HUES6 (cell line): ENCODE results near the gene SMARCA2.

Experiments used
- H3K27ac ChIP-seq: 2 replicates; pipeline ENCODE4 v1.7.0; 2013; ENCODE audit warnings: low read depth, mild to moderate bottlenecking, low read length, inconsistent platforms
- H3K27me3 ChIP-seq: 2 replicates; pipeline ENCODE4 v1.6.1; 2013; ENCODE audit warnings: low read length; ENCODE audit not compliant: control insufficient read depth, insufficient read depth
- H3K36me3 ChIP-seq: 2 replicates; pipeline ENCODE4 v1.6.1; 2013; ENCODE audit warnings: low read length; ENCODE audit not compliant: control insufficient read depth, insufficient read depth
- H3K4me1 ChIP-seq: 2 replicates; pipeline ENCODE4 v1.6.1; 2013; ENCODE audit warnings: low read length; ENCODE audit not compliant: control insufficient read depth, insufficient read depth
- H3K4me3 ChIP-seq: 2 replicates; pipeline ENCODE4 v1.5.1; 2013; ENCODE audit warnings: low read depth, low read length
- H3K9ac ChIP-seq: one replicate; pipeline ENCODE4 v1.6.1; 2013; ENCODE audit warnings: mild to moderate bottlenecking, low read length
- H3K9me3 ChIP-seq: 2 replicates; pipeline ENCODE4 v1.6.1; 2013; ENCODE audit warnings: low read depth, low read length; ENCODE audit not compliant: control insufficient read depth, insufficient read depth

SMARCA2 gene

GRCh38 chr9:2043243-2043642 lies 28.1 kb downstream of the SMARCA2 start:
- Histone ChIP-seq H3K9me3 (no peaks in the 10 kb centered on the region), H3K27ac (no peak overlapping the region), H3K4me1 (peaks cover 11% of the 10 kb centered on the region), H3K36me3 (peaks cover 6% of the 10 kb centered on the region), H3K4me3 (no peak overlapping the region), H3K27me3 (peaks cover 25% of the 10 kb centered on the region), H3K9ac (no peak overlapping the region)

DNA sequence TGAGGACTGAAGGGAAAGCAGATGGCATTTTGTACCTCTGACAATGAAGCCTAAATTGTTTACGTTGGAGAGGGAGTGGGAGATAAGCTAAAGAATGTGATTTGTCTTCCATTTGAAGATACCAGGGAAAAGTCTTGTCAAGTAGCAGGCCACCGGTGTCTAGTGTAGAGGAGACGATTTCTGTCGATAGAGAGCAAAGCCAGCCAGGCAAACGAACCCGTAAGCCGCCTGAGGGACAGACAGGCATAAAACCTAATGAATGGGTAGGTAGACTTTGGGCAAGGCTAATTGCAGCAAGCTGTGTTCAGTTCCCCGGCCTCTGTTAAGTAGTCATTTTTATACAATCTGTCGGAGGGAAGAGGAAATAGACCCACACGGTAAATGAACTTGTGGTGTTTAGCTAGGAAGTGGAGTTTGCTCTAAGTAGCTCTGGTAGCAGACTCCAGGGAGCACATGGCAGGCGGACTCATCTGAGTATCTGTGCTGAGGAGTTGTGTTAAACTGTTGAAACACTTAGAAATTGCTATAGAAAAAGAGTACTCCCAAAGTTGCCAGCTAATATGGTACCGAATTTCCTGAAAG lies 28.8 kb downstream of the SMARCA2 start:
- Histone ChIP-seq H3K9me3 (no peaks in the 10 kb centered on the region), H3K27ac (no peak overlapping the region), H3K36me3 (peaks cover 6% of the 10 kb centered on the region), H3K4me3 (no peak overlapping the region), H3K4me1 (peaks cover 11% of the 10 kb centered on the region), H3K9ac (no peak overlapping the region), H3K27me3 (peaks cover 25% of the 10 kb centered on the region)

DNA sequence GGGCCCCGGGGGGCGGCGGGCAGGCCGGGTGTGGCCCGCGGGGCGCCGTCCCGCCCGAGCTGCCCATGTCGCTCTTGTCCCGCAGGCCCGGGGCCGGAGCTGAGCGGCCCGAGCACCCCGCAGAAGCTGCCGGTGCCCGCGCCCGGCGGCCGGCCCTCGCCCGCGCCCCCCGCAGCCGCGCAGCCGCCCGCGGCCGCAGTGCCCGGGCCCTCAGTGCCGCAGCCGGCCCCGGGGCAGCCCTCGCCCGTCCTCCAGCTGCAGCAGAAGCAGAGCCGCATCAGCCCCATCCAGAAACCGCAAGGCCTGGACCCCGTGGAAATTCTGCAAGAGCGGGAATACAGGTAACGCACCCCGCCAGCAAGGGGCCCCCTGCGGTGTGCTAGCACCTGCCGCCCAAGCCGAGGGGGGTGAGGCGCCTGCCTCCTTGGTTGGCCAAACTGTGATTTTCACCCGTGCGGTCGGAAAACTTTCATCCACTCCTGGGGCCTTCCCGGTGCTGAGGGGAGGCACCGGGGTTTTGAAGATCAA lies 32.1 kb downstream of the SMARCA2 start:
- Histone ChIP-seq H3K4me3 (peak overlapping the region; percentile 48; the same call in 1 of the 2 replicates), H3K27ac (no peak overlapping the region), H3K36me3 (no peaks in the 10 kb centered on the region), H3K9me3 (no peaks in the 10 kb centered on the region), H3K27me3 (peaks cover 25% of the 10 kb centered on the region), H3K9ac (no peak overlapping the region), H3K4me1 (peaks cover 11% of the 10 kb centered on the region; the same call in 1 of the 2 replicates)

DNA sequence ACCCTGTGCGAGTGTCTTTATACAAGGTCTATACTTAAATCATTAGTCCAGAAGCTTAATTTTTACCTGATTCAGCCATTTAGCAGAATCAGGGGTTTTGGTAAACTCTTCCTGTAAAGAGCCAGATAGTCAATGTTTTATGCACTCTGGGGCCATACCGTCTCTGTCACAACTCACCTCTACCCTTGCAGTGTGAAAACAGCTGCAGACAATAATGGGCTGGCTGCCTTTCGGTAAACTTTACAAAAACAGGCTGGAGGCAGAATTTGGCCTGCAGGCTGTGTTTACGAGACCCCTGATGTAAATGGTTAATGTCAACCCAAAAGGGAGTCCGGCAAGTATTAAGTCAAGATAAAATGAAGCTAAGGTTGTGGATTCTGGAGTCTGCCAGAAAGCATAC lies 32.8 kb downstream of the SMARCA2 start:
- peaks cover 11% of the 10 kb centered on the region; the same call in 1 of the 2 replicates for H3K4me1 ChIP-seq
- peak overlapping the region; percentile 48; the same call in 1 of the 2 replicates for H3K4me3 ChIP-seq
- no peak overlapping the region for H3K9ac ChIP-seq
- H3K27ac ChIP-seq = no peak overlapping the region
- H3K27me3 ChIP-seq = peaks cover 25% of the 10 kb centered on the region
- no peaks in the 10 kb centered on the region for H3K9me3 ChIP-seq
- no peaks in the 10 kb centered on the region for H3K36me3 ChIP-seq

DNA sequence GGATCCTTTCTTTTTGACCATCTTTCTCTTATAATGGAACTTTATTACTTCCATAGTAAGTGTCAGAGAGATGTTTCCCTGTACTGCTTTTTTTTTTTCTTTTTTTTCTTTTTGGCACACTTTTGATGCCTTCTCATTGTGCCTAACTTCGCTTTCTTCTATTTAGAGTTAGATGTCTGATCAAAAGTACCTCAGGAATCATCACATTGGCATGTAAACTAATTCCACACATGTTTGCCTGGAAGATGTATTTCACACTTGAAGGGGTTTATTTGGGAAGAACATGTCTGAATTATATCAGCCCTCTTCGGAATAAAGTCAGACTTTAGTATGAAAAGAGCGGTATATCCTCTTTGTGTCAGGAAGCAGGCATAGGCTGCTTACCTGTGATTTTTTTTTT lies 35.1 kb downstream of the SMARCA2 start:
- Histone ChIP-seq H3K9ac (no peak overlapping the region), H3K27me3 (peaks cover 25% of the 10 kb centered on the region), H3K4me3 (no peak overlapping the region), H3K4me1 (peaks cover 5% of the 10 kb centered on the region), H3K36me3 (no peaks in the 10 kb centered on the region), H3K27ac (no peak overlapping the region), H3K9me3 (no peaks in the 10 kb centered on the region)

- Histone ChIP-seq H3K27ac (no peak overlapping the region), H3K4me3 (no peak overlapping the region), H3K27me3 (no peaks in the 10 kb centered on the region), H3K4me1 (peaks cover 9% of the 10 kb centered on the region; the same call in 1 of the 2 replicates), H3K9ac (no peak overlapping the region), H3K9me3 (no peaks in the 10 kb centered on the region), H3K36me3 (peaks cover 9% of the 10 kb centered on the region)
Observed at GRCh38 chr9:2053883-2054845, 39.0 kb downstream of the SMARCA2 start.

GRCh38 chr9:2055203-2055658 lies 40.1 kb downstream of the SMARCA2 start:
- H3K36me3 ChIP-seq = peaks cover 9% of the 10 kb centered on the region
- H3K27ac ChIP-seq = no peak overlapping the region
- H3K9ac ChIP-seq = no peak overlapping the region
- H3K9me3 ChIP-seq = no peaks in the 10 kb centered on the region
- no peaks in the 10 kb centered on the region for H3K27me3 ChIP-seq
- H3K4me1 ChIP-seq = peaks cover 9% of the 10 kb centered on the region; the same call in 1 of the 2 replicates
- no peak overlapping the region for H3K4me3 ChIP-seq

DNA sequence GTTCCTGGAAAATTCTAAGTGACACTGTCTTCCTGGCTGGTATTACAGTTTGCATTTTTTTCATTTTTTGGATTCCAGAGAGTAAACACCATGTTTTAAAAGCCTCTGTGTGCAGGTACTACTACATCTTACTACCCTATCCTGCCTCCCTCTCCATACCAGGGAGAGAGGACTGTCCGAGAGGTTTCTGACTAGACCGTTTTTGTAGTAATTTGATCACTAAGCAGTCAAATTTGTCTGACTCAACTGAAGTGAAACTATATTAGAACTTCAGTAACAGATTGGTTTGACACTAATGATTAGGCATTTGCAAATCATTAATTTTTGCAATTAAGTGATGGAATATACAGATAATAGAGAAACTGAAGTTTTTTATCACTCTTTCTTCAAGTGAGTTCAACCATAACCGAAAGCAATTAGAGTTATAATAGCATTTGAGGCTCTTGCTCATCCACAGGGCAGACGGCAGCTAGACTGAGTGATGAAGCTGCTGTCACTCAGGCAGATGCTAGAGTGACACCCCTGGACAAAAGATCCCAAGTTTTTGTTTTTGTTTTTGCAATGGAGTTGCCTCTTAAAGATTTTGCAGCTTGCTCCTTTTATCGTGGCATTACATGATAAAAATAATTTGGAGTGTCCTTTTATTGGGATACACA lies 44.3 kb downstream of the SMARCA2 start:
- Histone ChIP-seq H3K27me3 (no peaks in the 10 kb centered on the region), H3K9me3 (no peaks in the 10 kb centered on the region), H3K36me3 (peaks cover 9% of the 10 kb centered on the region), H3K9ac (no peak overlapping the region), H3K4me1 (peaks cover 9% of the 10 kb centered on the region; the same call in 1 of the 2 replicates), H3K27ac (no peak overlapping the region), H3K4me3 (no peak overlapping the region)

DNA sequence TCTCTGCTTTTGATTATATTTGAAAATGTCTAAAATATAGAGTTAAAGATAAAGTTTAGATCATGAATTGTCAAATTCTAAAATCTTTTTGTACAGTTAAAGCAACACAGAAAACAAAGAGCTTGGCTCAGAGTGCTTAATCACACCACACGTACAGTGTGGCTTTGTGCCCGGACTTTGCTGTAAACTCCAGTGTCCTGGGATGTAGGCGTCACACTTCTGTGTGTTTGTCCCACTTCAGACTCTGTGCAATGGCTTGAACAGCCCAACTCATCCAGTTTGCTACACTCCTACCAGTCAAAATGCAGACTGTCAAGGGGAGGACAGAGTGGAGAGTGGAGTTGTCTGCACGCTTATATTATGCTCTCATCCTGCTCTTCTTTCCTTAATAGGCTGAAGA lies 45.3 kb downstream of the SMARCA2 start:
- Histone ChIP-seq H3K36me3 (peaks cover 9% of the 10 kb centered on the region), H3K4me3 (no peak overlapping the region), H3K9ac (no peak overlapping the region), H3K4me1 (peaks cover 5% of the 10 kb centered on the region; the same call in 1 of the 2 replicates), H3K27ac (no peak overlapping the region), H3K27me3 (no peaks in the 10 kb centered on the region), H3K9me3 (no peaks in the 10 kb centered on the region)

DNA sequence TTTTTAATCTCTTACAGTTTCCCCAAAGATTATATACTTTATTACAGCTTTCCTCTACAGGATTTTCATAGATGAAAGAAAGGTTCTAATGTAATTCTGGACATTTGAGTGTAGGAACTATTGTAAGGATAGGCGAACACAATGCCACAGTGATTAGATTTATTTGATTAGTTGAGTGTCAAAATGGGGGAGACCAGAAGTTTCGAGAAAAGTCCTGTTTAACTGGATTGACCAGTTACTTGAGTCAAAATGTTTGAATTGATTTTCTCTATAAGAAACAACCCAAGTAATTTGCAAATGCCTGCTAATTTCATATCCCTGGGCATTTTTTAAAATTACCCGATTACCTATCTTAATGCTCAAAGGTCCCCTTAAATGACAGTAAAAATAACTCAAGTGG lies 50.6 kb downstream of the SMARCA2 start:
- Histone ChIP-seq H3K36me3 (no peaks in the 10 kb centered on the region), H3K4me1 (peaks cover 5% of the 10 kb centered on the region), H3K9ac (no peak overlapping the region), H3K4me3 (no peak overlapping the region), H3K9me3 (no peaks in the 10 kb centered on the region), H3K27ac (no peak overlapping the region), H3K27me3 (no peaks in the 10 kb centered on the region)
